GM18519 (cell line): Measurements from ENCODE around the gene DEFB112.

Experiments
- ATAC-seq: cut with Tn5 transposase; IDR thresholded peaks from one replicate; pipeline ENCODE4 v1.9.1; 2021; ENCODE audit warnings: mild to moderate bottlenecking, moderate library complexity; ENCODE audit not compliant: unreplicated experiment, low FRiP score

DEFB112 gene

GRCh38 chr6:50049829-50050228 lies at the start of gene DEFB112:
TSS of gene DEFB112 (minus strand) at chr6:50049929. CDS start at chr6:50049869, 60 bp downstream.
- no peak for ATAC-seq

- ATAC-seq: no peak
Observed at GRCh38 chr6:50098641-50098993, 48.9 kb upstream of the DEFB112 start.

- ATAC-seq: no peak
Observed at GRCh38 chr6:50097966-50098640, 48.4 kb upstream of the DEFB112 start.

- no peak for ATAC-seq
Observed at GRCh38 chr6:50096296-50096695, 46.6 kb upstream of the DEFB112 start.

- no peak for ATAC-seq
Observed at GRCh38 chr6:50093938-50094272, 44.2 kb upstream of the DEFB112 start.

- ATAC-seq: no peak
Observed at GRCh38 chr6:50093116-50093937, 43.6 kb upstream of the DEFB112 start.

GRCh38 chr6:50091641-50092040 lies 41.9 kb upstream of the DEFB112 start:
- ATAC-seq: no peak

- ATAC-seq: no peak
Observed at GRCh38 chr6:50089911-50090310, 40.2 kb upstream of the DEFB112 start.

GRCh38 chr6:50087231-50087954 lies 37.7 kb upstream of the DEFB112 start:
- no peak for ATAC-seq

GRCh38 chr6:50077385-50077784 lies 27.7 kb upstream of the DEFB112 start:
- no peak for ATAC-seq

- no peak for ATAC-seq
Observed at GRCh38 chr6:50076431-50076830, 26.7 kb upstream of the DEFB112 start.

- ATAC-seq: no peak
Observed at GRCh38 chr6:50071921-50072320, 22.2 kb upstream of the DEFB112 start.

GRCh38 chr6:50070101-50070500 lies 20.4 kb upstream of the DEFB112 start:
- no peak for ATAC-seq

GRCh38 chr6:50062051-50062450 lies 12.3 kb upstream of the DEFB112 start:
- no peak for ATAC-seq

- ATAC-seq: no peak
Observed at GRCh38 chr6:50056242-50056641, 6.5 kb upstream of the DEFB112 start.

GRCh38 chr6:50047026-50047425 lies 2.7 kb downstream of the DEFB112 start:
- no peak for ATAC-seq

- no peak for ATAC-seq
Observed at GRCh38 chr6:50030777-50031562, 18.8 kb downstream of the DEFB112 start.

GRCh38 chr6:50030350-50030749 lies 19.4 kb downstream of the DEFB112 start:
- ATAC-seq: no peak

- ATAC-seq: no peak
Observed at GRCh38 chr6:50025258-50025657, 24.5 kb downstream of the DEFB112 start.

GRCh38 chr6:50021894-50022293 lies 27.8 kb downstream of the DEFB112 start, which contains the start of gene DEFB110:
TSS of gene DEFB110 (minus strand) at chr6:50021994. CDS start at chr6:50021935, 59 bp downstream.
- no peak for ATAC-seq

GRCh38 chr6:50007819-50008218 lies 41.9 kb downstream of the DEFB112 start:
- ATAC-seq: no peak
